Erythroblast (primary cell): ENCODE measurements around the gene PTPRA.

ENCODE experiments used
- GATA1 ChIP-seq: IDR thresholded peaks from 2 replicates; pipeline ENCODE4 v1.6.1; 2011; ENCODE audit warnings: low read depth, mild to moderate bottlenecking, control low read depth, low read length, moderate library complexity
- POLR2A ChIP-seq: IDR thresholded peaks from 2 replicates; pipeline ENCODE4 v1.6.1; 2011; ENCODE audit warnings: mild to moderate bottlenecking, low read length

DNA sequence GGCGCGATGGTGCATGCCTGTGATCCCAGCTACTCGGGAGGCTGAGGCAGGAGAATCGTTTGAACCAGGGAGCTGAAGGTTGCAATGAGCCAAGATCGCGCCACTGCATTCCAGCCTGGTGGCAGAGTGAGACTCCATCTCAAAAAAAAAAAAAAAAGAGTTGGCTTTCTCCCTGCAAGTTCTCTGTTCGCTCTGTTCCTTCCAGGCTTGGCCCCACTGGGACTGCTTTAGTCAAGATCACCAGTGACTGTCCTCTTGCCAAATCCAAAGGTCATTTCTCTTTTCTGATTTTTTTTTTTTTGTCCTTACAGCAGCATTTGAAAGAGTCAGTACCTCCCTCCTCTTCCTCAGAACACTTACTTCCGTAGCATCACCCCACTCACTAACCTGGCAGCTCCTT lies 159.3 kb downstream of the PTPRA start:
- TF ChIP-seq POLR2A, result no peak
- no peak for TF ChIP-seq GATA1
